Measurements from ENCODE around the gene CRABP1. TPM values are rescaled to one million over a fixed set of nuclear protein-coding genes. Genes with fewer than 3 reads are reported as not detected.

The CRABP1 gene
- total RNA-seq, 2 donors from 2014 or later: 103 TPM

DNA sequence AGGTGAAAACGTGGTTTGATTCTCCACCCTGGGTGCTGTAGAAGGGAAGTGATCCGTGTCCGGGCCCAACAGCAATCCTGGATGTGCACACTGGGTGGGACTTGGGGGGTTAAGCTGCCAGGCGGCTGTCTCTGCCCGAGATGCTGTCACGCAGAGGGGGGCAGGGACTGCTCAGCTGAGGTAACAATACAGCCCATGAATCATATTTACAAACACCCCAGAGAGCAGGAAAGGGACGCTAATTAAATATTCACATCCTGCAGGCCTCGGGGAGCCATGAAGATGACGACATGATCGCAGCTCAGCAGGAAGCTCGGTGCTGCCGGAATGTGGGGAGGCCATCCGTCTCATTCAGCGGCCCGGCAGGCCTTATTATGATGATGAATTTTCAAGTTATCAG is 17.9 kb upstream of the CRABP1 start:
- Mint-ChIP-seq H3K4me1 (peaks cover 32% of the 10 kb centered on the region), H3K36me3 (ENCODE audit: low read depth) (no peaks in the 10 kb centered on the region), H3K27me3 (ENCODE audit: insufficient read depth) (no peaks in the 10 kb centered on the region), H3K27ac (peak overlapping the region; percentile 89), H3K9me3 (no peaks in the 10 kb centered on the region), H3K4me3 (no peak overlapping the region)
- peak overlapping the region; percentile 99 for H3K27ac ChIP-seq (ENCODE audit: low read depth, low read length)
- 33 to 47% methylated on average over 1 to 15 of the region's 15 CpGs for WGBS, 2 experiments (ENCODE audit: insufficient coverage in 1 of 2, insufficient read length in 1 of 2)
- H3K36me3 ChIP-seq (ENCODE audit: control insufficient read depth, insufficient read depth, low read length): no peaks in the 10 kb centered on the region
- peak; percentile 78 for DNase-seq
- H3K9ac ChIP-seq (ENCODE audit: extremely low read depth, low read length, poor library complexity, severe bottlenecking): no peak overlapping the region
- peaks cover 16% of the 10 kb centered on the region for H3K4me1 ChIP-seq (ENCODE audit: control insufficient read depth, insufficient read depth, low read length)
- no peak overlapping the region for H3K4me3 ChIP-seq (ENCODE audit: low read length)
- H3K27me3 ChIP-seq (ENCODE audit: control insufficient read depth, insufficient read depth, low read length, poor library complexity, severe bottlenecking): no peaks in the 10 kb centered on the region
- TF ChIP-seq, protein P1, sequence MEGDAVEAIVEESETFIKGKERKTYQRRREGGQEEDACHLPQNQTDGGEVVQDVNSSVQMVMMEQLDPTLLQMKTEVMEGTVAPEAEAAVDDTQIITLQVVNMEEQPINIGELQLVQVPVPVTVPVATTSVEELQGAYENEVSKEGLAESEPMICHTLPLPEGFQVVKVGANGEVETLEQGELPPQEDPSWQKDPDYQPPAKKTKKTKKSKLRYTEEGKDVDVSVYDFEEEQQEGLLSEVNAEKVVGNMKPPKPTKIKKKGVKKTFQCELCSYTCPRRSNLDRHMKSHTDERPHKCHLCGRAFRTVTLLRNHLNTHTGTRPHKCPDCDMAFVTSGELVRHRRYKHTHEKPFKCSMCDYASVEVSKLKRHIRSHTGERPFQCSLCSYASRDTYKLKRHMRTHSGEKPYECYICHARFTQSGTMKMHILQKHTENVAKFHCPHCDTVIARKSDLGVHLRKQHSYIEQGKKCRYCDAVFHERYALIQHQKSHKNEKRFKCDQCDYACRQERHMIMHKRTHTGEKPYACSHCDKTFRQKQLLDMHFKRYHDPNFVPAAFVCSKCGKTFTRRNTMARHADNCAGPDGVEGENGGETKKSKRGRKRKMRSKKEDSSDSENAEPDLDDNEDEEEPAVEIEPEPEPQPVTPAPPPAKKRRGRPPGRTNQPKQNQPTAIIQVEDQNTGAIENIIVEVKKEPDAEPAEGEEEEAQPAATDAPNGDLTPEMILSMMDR (conservative IDR thresholded peaks at IDR 0.05): no peak
- H3K9me3 ChIP-seq (ENCODE audit: control insufficient read depth, low read length): no peaks in the 10 kb centered on the region

DNA sequence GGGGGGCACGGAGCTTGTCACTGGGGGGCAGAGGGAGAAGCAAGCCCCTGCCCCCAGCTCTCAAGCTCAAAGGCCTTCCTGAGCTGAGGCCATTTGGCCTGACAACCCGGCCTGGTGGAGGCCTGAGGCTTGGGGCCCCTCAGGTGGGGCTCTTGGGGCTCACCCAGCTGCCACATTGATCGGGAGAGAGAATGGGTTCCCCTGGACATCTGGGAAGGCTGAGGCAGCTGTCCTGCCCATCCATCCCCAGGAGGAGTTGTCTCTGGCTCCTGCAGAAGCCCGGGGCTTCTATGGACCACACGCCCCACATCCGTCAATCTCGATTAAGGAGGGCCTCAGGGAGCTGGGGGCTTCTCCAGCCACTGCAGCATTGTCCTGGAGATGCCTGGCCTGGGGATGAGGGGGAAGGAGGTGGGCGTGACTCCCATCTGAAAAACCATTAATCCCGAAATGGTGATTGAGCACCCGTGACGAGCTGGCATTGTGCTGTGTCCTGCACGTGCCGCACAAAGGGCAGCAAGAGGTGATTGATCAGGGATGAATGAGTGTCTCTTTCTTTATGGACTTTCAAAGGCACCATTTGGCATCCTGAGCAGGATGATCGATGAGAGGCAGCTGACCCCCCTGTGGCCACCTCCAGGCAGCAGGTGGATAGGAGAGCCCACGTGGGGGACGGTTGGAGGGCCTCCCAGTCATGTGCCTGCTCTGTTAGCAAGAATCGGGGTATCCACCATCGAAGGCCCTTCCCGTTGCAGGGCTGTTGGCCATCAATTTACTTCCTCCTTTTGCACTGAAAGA is 17.2 kb upstream of the CRABP1 start:
- Histone ChIP-seq H3K4me1 (ENCODE audit: control insufficient read depth, insufficient read depth, low read length) (peaks cover 16% of the 10 kb centered on the region), H3K4me3 (ENCODE audit: low read length) (no peak overlapping the region), H3K27ac (ENCODE audit: low read depth, low read length) (peak overlapping the region; percentile 99), H3K27me3 (ENCODE audit: control insufficient read depth, insufficient read depth, low read length, poor library complexity, severe bottlenecking) (no peaks in the 10 kb centered on the region), H3K9ac (ENCODE audit: extremely low read depth, low read length, poor library complexity, severe bottlenecking) (no peak overlapping the region), H3K36me3 (ENCODE audit: control insufficient read depth, insufficient read depth, low read length) (no peaks in the 10 kb centered on the region), H3K9me3 (ENCODE audit: control insufficient read depth, low read length) (no peaks in the 10 kb centered on the region)
- Mint-ChIP-seq H3K9me3 (no peaks in the 10 kb centered on the region), H3K36me3 (ENCODE audit: low read depth) (no peaks in the 10 kb centered on the region), H3K4me1 (peaks cover 30% of the 10 kb centered on the region), H3K4me3 (no peak overlapping the region), H3K27ac (peak overlapping the region; percentile 89), H3K27me3 (ENCODE audit: insufficient read depth) (no peaks in the 10 kb centered on the region)
- 61 to 85% methylated on average over 13 to 19 of the region's 19 CpGs for WGBS, 2 experiments (ENCODE audit: insufficient coverage in 1 of 2, insufficient read length in 1 of 2)
- DNase-seq: no peak
- TF ChIP-seq, protein P1 (conservative IDR thresholded peaks at IDR 0.05): no peak

DNA sequence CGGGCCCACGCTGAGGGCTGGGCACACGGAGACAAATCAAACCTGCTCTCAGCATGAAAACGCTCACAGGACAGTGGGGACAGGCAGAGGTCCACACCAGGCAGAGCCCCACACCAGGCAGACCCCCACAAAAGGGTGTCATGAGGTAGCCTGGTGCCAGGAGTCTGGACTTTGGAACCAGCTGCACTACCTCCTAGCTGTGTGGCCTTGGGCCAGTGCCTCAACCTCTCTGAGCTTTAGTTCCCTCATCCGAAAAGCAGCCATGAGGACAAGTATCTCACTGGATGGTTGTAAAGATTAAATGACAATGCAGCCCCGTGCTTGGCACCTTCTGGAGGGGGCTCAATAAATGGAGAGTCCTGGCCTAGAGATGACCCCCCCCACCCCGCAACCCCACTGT is 16.5 kb upstream of the CRABP1 start:
- H3K4me1 ChIP-seq (ENCODE audit: control insufficient read depth, insufficient read depth, low read length): peaks cover 16% of the 10 kb centered on the region
- H3K4me3 ChIP-seq (ENCODE audit: low read length): no peak overlapping the region
- no peaks in the 10 kb centered on the region for H3K36me3 ChIP-seq (ENCODE audit: control insufficient read depth, insufficient read depth, low read length)
- no peaks in the 10 kb centered on the region for H3K27me3 ChIP-seq (ENCODE audit: control insufficient read depth, insufficient read depth, low read length, poor library complexity, severe bottlenecking)
- H3K9me3 ChIP-seq (ENCODE audit: control insufficient read depth, low read length): no peaks in the 10 kb centered on the region
- no peak for DNase-seq
- TF ChIP-seq, protein P1 (conservative IDR thresholded peaks at IDR 0.05): no peak
- peak overlapping the region; percentile 99 for H3K27ac ChIP-seq (ENCODE audit: low read depth, low read length)
- WGBS, 2 experiments (ENCODE audit: insufficient coverage in 1 of 2, insufficient read length in 1 of 2): 76 to 94% methylated on average over 5 to 7 of the region's 7 CpGs
- Mint-ChIP-seq H3K4me3 (no peak overlapping the region), H3K9me3 (no peaks in the 10 kb centered on the region), H3K36me3 (ENCODE audit: low read depth) (no peaks in the 10 kb centered on the region), H3K27me3 (ENCODE audit: insufficient read depth) (peaks cover 3% of the 10 kb centered on the region), H3K4me1 (peaks cover 30% of the 10 kb centered on the region), H3K27ac (no peak overlapping the region)
- H3K9ac ChIP-seq (ENCODE audit: extremely low read depth, low read length, poor library complexity, severe bottlenecking): no peak overlapping the region
